ENCODE results near the gene F3. TPM values are rescaled to one million over a fixed set of nuclear protein-coding genes. Genes with fewer than 3 reads are reported as not detected.

The F3 gene
- total RNA-seq, 1 experiment from 2014 or later = 7.8 TPM

DNA sequence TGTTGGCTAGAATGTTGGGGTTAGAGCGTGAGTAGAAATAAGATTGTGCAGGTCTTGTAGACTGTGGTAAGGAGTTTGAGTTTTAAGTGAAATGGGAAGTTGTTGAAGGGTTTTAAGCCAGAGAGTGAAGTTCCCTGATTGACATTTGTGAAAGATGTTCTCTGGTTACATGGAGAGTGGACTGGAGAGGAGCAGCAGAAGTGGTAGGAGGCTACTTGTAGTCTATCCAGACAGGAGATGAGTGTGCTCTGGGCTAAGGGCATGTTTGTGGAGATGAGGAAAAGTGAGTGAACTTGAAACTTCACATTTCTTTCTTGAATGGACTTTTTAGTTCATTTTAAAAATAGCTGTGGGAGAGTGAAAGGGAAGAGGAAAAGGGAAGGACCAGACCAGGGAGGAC, 37.0 kb downstream of the F3 start:
- H3K4me3 Mint-ChIP-seq = no peak overlapping the region
- peak overlapping the region; percentile 1; the same call in 1 of the 2 replicates for H3K27ac Mint-ChIP-seq
- H3K4me1 Mint-ChIP-seq = no peaks in the 10 kb centered on the region
- TF ChIP-seq ZNF671 (CRISPR knock-in tag; IDR thresholded peaks at IDR 0.05) = no peak
- no peak for TF ChIP-seq ESRRA (CRISPR knock-in tag; IDR thresholded peaks at IDR 0.05; ENCODE audit: borderline replicate concordance)
- TF ChIP-seq, protein P1, sequence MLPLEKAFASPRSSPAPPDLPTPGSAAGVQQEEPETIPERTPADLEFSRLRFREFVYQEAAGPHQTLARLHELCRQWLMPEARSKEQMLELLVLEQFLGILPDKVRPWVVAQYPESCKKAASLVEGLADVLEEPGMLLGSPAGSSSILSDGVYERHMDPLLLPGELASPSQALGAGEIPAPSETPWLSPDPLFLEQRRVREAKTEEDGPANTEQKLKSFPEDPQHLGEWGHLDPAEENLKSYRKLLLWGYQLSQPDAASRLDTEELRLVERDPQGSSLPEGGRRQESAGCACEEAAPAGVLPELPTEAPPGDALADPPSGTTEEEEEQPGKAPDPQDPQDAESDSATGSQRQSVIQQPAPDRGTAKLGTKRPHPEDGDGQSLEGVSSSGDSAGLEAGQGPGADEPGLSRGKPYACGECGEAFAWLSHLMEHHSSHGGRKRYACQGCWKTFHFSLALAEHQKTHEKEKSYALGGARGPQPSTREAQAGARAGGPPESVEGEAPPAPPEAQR (CRISPR knock-in tag; IDR thresholded peaks at IDR 0.05) = no peak
- no peak for TF ChIP-seq ZNF121 (CRISPR knock-in tag; IDR thresholded peaks at IDR 0.05)
- TF ChIP-seq, protein P2, sequence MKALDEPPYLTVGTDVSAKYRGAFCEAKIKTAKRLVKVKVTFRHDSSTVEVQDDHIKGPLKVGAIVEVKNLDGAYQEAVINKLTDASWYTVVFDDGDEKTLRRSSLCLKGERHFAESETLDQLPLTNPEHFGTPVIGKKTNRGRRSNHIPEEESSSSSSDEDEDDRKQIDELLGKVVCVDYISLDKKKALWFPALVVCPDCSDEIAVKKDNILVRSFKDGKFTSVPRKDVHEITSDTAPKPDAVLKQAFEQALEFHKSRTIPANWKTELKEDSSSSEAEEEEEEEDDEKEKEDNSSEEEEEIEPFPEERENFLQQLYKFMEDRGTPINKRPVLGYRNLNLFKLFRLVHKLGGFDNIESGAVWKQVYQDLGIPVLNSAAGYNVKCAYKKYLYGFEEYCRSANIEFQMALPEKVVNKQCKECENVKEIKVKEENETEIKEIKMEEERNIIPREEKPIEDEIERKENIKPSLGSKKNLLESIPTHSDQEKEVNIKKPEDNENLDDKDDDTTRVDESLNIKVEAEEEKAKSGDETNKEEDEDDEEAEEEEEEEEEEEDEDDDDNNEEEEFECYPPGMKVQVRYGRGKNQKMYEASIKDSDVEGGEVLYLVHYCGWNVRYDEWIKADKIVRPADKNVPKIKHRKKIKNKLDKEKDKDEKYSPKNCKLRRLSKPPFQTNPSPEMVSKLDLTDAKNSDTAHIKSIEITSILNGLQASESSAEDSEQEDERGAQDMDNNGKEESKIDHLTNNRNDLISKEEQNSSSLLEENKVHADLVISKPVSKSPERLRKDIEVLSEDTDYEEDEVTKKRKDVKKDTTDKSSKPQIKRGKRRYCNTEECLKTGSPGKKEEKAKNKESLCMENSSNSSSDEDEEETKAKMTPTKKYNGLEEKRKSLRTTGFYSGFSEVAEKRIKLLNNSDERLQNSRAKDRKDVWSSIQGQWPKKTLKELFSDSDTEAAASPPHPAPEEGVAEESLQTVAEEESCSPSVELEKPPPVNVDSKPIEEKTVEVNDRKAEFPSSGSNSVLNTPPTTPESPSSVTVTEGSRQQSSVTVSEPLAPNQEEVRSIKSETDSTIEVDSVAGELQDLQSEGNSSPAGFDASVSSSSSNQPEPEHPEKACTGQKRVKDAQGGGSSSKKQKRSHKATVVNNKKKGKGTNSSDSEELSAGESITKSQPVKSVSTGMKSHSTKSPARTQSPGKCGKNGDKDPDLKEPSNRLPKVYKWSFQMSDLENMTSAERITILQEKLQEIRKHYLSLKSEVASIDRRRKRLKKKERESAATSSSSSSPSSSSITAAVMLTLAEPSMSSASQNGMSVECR (CRISPR knock-in tag; IDR thresholded peaks at IDR 0.05; ENCODE audit: borderline replicate concordance) = no peak
- no peak for TF ChIP-seq NR2C2 (CRISPR knock-in tag; IDR thresholded peaks at IDR 0.05)
- TF ChIP-seq, protein P3, sequence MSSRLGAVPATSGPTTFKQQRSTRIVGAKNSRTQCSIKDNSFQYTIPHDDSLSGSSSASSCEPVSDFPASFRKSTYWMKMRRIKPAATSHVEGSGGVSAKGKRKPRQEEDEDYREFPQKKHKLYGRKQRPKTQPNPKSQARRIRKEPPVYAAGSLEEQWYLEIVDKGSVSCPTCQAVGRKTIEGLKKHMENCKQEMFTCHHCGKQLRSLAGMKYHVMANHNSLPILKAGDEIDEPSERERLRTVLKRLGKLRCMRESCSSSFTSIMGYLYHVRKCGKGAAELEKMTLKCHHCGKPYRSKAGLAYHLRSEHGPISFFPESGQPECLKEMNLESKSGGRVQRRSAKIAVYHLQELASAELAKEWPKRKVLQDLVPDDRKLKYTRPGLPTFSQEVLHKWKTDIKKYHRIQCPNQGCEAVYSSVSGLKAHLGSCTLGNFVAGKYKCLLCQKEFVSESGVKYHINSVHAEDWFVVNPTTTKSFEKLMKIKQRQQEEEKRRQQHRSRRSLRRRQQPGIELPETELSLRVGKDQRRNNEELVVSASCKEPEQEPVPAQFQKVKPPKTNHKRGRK (CRISPR knock-in tag; IDR thresholded peaks at IDR 0.05; ENCODE audit: borderline replicate concordance) = no peak
- TF ChIP-seq MYBL2 (CRISPR knock-in tag; IDR thresholded peaks at IDR 0.05) = no peak
- TF ChIP-seq, protein P4, sequence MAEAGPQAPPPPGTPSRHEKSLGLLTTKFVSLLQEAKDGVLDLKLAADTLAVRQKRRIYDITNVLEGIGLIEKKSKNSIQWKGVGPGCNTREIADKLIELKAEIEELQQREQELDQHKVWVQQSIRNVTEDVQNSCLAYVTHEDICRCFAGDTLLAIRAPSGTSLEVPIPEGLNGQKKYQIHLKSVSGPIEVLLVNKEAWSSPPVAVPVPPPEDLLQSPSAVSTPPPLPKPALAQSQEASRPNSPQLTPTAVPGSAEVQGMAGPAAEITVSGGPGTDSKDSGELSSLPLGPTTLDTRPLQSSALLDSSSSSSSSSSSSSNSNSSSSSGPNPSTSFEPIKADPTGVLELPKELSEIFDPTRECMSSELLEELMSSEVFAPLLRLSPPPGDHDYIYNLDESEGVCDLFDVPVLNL (CRISPR knock-in tag; IDR thresholded peaks at IDR 0.05; ENCODE audit: borderline replicate concordance, low read depth) = no peak
- no peak for TF ChIP-seq CREB1 (CRISPR knock-in tag; IDR thresholded peaks at IDR 0.05)
- TF ChIP-seq, protein P5, sequence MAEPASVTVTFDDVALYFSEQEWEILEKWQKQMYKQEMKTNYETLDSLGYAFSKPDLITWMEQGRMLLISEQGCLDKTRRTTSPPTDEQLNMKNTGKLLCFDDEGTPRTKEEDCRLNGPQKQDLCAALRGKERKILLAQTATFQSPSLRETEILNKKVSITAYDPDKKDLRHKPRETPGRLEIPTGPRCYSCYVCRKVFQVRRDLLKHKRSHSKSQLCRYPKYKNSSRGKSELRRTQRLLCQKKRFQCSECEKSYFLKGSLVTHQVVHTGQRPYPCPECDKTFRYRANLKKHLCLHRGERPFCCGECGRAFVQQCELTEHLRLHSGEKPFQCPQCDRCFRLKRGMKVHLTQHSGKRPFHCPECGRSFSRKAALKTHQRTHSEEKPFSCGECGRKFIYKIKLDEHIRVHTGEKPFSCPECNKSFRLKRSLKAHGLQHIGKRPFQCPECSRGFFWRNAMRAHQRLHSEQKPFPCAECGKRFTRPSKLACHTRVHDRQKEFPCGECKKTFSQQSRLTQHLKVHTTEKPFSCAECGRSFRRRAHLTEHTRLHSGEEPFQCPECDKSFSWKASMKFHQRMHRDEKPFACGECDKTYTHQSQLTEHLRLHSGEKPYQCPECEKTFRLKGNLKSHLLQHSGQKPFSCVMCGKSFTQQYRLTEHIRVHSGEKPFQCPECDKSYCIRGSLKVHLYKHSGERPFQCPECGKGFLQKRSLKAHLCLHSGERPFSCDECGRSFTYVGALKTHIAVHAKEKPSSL (CRISPR knock-in tag; conservative IDR thresholded peaks at IDR 0.05) = no peak
- TF ChIP-seq TP53 (CRISPR knock-in tag; IDR thresholded peaks at IDR 0.05) = no peak
- DNase-seq (ENCODE audit: low spot score) (no peak), ATAC-seq (no peak)
- CTCF ChIA-PET = interaction anchor here (1.2 kb wide), 1 partner anchor 23 kb away, joined by 3 read pairs; no protein-coding TSS in a partner anchor
- POLR2A ChIA-PET = interaction anchor here (0.7 kb wide), 1 partner anchor 19 kb away, joined by 3 read pairs; no protein-coding TSS in a partner anchor
- H3K9me3 Mint-ChIP-seq = no peaks in the 10 kb centered on the region
- peaks cover 27% of the 10 kb centered on the region for H3K36me3 Mint-ChIP-seq
- no peaks in the 10 kb centered on the region for H3K27me3 Mint-ChIP-seq (ENCODE audit: low read depth)

DNA sequence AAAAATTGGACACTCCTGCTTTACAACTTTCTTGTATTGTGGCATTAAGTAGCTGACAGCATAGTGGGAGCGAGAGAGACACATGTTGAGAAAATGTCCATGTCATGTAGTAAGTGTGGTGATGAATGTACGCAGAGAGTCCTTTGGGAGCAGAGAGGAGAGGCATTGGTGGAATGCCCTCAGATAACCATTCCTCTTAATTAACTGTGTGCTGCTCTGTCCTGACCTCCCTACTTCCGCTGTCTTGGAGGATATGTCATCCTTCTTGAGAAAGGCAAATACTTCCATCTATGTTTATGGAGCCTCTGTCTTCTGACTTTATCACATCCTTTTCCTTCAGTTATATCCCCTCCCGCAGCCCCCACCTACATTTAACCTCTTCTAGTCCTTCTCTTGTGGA, 38.4 kb downstream of the F3 start:
- H3K27me3 Mint-ChIP-seq (ENCODE audit: low read depth) = no peaks in the 10 kb centered on the region
- TF ChIP-seq RORB (CRISPR knock-in tag; IDR thresholded peaks at IDR 0.05) = no peak
- TF ChIP-seq, protein P6, sequence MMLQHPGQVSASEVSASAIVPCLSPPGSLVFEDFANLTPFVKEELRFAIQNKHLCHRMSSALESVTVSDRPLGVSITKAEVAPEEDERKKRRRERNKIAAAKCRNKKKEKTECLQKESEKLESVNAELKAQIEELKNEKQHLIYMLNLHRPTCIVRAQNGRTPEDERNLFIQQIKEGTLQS (CRISPR knock-in tag; conservative IDR thresholded peaks at IDR 0.05) = no peak
- TF ChIP-seq ZNF416 (CRISPR knock-in tag; IDR thresholded peaks at IDR 0.05) = no peak
- TF ChIP-seq, protein P7, sequence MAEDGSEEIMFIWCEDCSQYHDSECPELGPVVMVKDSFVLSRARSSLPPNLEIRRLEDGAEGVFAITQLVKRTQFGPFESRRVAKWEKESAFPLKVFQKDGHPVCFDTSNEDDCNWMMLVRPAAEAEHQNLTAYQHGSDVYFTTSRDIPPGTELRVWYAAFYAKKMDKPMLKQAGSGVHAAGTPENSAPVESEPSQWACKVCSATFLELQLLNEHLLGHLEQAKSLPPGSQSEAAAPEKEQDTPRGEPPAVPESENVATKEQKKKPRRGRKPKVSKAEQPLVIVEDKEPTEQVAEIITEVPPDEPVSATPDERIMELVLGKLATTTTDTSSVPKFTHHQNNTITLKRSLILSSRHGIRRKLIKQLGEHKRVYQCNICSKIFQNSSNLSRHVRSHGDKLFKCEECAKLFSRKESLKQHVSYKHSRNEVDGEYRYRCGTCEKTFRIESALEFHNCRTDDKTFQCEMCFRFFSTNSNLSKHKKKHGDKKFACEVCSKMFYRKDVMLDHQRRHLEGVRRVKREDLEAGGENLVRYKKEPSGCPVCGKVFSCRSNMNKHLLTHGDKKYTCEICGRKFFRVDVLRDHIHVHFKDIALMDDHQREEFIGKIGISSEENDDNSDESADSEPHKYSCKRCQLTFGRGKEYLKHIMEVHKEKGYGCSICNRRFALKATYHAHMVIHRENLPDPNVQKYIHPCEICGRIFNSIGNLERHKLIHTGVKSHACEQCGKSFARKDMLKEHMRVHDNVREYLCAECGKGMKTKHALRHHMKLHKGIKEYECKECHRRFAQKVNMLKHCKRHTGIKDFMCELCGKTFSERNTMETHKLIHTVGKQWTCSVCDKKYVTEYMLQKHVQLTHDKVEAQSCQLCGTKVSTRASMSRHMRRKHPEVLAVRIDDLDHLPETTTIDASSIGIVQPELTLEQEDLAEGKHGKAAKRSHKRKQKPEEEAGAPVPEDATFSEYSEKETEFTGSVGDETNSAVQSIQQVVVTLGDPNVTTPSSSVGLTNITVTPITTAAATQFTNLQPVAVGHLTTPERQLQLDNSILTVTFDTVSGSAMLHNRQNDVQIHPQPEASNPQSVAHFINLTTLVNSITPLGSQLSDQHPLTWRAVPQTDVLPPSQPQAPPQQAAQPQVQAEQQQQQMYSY (CRISPR knock-in tag; IDR thresholded peaks at IDR 0.05) = no peak
- TF ChIP-seq GRHL2 (CRISPR knock-in tag; IDR thresholded peaks at IDR 0.05; ENCODE audit: insufficient replicate concordance, severe bottlenecking) = no peak
- no peak for TF ChIP-seq TP53 (CRISPR knock-in tag; IDR thresholded peaks at IDR 0.05)
- TF ChIP-seq, protein P8, sequence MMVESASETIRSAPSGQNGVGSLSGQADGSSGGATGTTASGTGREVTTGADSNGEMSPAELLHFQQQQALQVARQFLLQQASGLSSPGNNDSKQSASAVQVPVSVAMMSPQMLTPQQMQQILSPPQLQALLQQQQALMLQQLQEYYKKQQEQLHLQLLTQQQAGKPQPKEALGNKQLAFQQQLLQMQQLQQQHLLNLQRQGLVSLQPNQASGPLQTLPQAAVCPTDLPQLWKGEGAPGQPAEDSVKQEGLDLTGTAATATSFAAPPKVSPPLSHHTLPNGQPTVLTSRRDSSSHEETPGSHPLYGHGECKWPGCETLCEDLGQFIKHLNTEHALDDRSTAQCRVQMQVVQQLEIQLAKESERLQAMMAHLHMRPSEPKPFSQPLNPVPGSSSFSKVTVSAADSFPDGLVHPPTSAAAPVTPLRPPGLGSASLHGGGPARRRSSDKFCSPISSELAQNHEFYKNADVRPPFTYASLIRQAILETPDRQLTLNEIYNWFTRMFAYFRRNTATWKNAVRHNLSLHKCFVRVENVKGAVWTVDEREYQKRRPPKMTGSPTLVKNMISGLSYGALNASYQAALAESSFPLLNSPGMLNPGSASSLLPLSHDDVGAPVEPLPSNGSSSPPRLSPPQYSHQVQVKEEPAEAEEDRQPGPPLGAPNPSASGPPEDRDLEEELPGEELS (CRISPR knock-in tag; IDR thresholded peaks at IDR 0.05) = no peak

More for the DNA sequence above, 38.4 kb downstream of the F3 start:
- no peaks in the 10 kb centered on the region for H3K9me3 Mint-ChIP-seq
- no peaks in the 10 kb centered on the region for H3K4me1 Mint-ChIP-seq
- H3K27ac Mint-ChIP-seq = no peak overlapping the region
- ChIA-PET POLR2A (no interaction called here), CTCF (no interaction called here)
- peaks cover 28% of the 10 kb centered on the region for H3K36me3 Mint-ChIP-seq
- DNase-seq (ENCODE audit: low spot score) (no peak), ATAC-seq (no peak)
- no peak overlapping the region for H3K4me3 Mint-ChIP-seq

All from WTC11 (cell line).